GM12874 (cell line): Measurements from ENCODE around the gene GOLGA2.

ENCODE experiments used
- TF ChIP-seq, protein P1 (sequence below): IDR thresholded peaks from 2 replicates; pipeline ENCODE4 v1.5.1; 2011; ENCODE audit warnings: low read depth, mild to moderate bottlenecking, control low read depth, low read length, moderate library complexity; ENCODE audit not compliant: insufficient read depth

The GOLGA2 gene

GRCh38 chr9:128298535-128299482, 23.0 kb upstream of the GOLGA2 start:
- TF ChIP-seq, protein P1, sequence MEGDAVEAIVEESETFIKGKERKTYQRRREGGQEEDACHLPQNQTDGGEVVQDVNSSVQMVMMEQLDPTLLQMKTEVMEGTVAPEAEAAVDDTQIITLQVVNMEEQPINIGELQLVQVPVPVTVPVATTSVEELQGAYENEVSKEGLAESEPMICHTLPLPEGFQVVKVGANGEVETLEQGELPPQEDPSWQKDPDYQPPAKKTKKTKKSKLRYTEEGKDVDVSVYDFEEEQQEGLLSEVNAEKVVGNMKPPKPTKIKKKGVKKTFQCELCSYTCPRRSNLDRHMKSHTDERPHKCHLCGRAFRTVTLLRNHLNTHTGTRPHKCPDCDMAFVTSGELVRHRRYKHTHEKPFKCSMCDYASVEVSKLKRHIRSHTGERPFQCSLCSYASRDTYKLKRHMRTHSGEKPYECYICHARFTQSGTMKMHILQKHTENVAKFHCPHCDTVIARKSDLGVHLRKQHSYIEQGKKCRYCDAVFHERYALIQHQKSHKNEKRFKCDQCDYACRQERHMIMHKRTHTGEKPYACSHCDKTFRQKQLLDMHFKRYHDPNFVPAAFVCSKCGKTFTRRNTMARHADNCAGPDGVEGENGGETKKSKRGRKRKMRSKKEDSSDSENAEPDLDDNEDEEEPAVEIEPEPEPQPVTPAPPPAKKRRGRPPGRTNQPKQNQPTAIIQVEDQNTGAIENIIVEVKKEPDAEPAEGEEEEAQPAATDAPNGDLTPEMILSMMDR: no peak

- TF ChIP-seq, protein P1: no peak
These were observed 21.5 kb upstream of the GOLGA2 start for GRCh38 chr9:128297221-128297773.

- TF ChIP-seq, protein P1: no peak
These were observed 20.8 kb upstream of the GOLGA2 start for GRCh38 chr9:128296340-128297220.

- TF ChIP-seq, protein P1: no peak
These were observed 18.3 kb upstream of the GOLGA2 start for GRCh38 chr9:128294142-128294541.

GRCh38 chr9:128293091-128293490, 17.3 kb upstream of the GOLGA2 start:
- TF ChIP-seq, protein P1: no peak

DNA sequence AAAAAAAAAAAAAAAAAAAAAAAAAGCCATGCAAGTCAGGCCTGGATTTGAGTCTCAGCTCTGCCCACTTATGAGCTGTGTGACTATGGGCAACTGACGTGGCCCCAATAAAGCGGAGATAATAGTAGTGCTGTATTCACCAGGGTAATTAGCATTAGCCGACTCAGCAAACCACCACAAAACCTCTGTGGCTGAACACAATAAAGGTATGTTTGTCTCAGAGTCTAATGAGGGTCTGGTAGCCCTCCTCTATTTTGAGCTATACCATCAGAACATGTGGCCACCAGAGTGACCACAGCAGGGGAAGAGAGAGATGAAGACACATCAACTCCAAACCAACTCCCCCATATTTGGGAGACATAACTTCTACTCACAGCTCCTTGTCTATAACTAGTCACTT, 16.2 kb upstream of the GOLGA2 start:
- TF ChIP-seq, protein P1: no peak
